Hindlimb muscle (tissue), 1 donor: ENCODE data around the gene ETNK2. TPM values are rescaled to one million over a fixed set of nuclear protein-coding genes. Genes with fewer than 3 reads are reported as not detected.
"Not testable (repeated sequence)": the region's sequence is repeated elsewhere in the genome, so short reads cannot be mapped to it uniquely, and the experiment has no call there.

Experiments used
- DNase-seq: peaks from one replicate; pipeline ENCODE4 v3.0.0-alpha.2; 2013
- polyA plus RNA-seq: library from polyadenylated mRNA; unstranded; fragments of 120-200 nt; gene quantifications from one replicate; pipeline ENCODE4 v1.2.1, GENCODE V29; 2013; ENCODE audit not compliant: insufficient read length

ETNK2 gene
- polyA plus RNA-seq, 1 donor: 3.0 TPM

DNA sequence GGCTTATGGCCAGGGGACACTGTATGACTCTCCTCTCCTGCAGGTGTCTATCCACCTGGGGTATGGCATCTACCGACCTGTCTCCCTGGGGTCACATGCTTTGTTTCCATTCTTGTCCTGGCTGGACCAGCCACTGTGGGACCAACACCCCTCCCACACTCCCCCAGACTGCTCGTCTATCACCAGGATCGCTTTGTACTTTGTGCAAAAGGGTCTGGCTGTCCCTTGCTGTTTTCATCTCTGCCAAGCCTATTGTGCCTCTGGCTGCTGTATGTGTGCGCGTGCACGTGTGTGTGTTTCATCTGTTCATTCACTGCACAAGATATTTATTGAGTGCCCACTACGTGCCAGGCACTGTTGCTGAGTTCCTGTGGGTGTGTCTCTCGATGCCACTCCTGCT lies 25.5 kb downstream of the ETNK2 start:
- DNase-seq: no peak

GRCh38 chr1:204125759-204126351 lies 26.0 kb downstream of the ETNK2 start:
- DNase-seq: no peak

DNA sequence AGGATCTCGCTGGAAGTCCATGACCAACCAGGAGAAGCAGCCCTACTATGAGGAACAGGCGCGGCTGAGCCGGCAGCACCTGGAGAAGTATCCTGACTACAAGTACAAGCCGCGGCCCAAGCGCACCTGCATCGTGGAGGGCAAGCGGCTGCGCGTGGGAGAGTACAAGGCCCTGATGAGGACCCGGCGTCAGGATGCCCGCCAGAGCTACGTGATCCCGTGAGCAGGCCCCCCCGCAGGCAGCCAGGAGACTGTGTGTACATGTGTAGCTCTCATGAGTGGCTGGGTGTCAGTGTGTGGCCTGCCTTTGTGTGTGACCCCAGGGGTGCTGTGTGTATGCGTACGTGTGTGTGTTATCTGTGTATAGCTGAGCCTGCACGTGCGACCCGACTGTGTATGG lies 27.2 kb downstream of the ETNK2 start:
- DNase-seq: no peak

DNA sequence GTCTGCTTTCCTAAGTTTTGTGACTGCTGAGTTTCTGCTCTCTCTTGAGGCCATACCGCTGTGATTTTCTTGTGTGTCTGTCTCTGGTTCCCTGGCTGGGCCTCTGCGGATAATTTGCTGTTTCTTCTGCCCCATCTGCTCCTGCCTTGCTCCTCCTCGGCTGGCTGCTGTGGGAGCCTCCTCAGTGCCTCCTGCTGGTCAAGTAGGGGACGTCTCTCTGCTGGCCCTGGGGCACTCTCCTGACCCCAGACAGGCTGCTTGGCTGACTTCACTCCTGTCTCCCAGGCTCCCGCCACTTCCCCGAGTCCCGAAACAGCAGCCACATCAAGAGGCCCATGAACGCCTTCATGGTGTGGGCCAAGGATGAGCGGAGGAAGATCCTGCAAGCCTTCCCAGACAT lies 28.5 kb downstream of the ETNK2 start:
- DNase-seq: no peak

GRCh38 chr1:204121840-204122555 lies 29.8 kb downstream of the ETNK2 start:
- DNase-seq: no peak

GRCh38 chr1:204116539-204116938 lies 35.3 kb downstream of the ETNK2 start:
- DNase-seq: no peak

- DNase-seq: no peak
Observed at GRCh38 chr1:204115116-204115515, 36.7 kb downstream of the ETNK2 start.

- DNase-seq: no peak
Observed at GRCh38 chr1:204114606-204115005, 37.2 kb downstream of the ETNK2 start.

- no peak for DNase-seq
Observed at GRCh38 chr1:204113896-204114295, 37.9 kb downstream of the ETNK2 start.

- DNase-seq: no peak
Observed at GRCh38 chr1:204112876-204113730, 38.7 kb downstream of the ETNK2 start.

GRCh38 chr1:204110894-204111633 lies 40.8 kb downstream of the ETNK2 start:
- no peak for DNase-seq

DNA sequence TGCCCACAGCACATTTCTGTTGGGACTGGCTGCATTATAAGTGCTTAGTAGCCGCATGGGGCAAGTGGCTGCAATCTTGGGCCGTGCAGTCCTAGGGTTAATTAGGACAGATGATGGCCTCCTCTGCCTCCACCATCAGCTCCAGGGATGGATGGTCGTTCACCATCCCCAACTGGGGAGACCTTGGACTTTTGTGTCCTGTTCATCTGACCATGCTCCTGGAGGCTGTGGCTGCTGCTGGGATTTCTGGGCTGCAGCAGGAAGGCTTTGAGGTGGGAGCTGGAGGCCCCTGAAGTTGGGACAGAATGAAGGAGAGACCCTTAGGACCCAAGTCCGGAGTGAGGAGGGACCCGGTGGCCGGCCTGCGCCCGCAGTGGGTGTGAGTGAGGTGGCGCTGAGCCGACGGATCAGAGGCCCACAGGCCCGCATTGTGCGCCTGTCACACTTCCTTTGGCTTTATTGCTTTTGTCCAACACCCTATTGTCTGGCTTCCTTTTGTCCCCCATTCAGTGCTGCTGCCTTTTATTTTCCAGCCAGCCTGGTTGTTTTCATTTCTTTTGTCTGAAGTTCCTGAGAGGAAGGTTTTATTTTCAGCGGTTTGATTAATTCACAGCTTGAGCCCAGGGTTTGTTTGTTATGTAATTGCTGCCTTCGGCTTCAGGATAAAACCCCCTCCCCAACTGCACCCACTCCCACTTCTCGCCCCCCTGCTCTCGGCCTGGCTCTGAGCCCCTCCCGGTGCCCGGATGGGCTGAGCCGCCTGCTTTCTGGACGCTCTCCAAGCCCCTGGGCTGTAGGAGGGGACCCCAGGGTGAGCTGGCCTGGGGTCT lies 43.3 kb downstream of the ETNK2 start:
- DNase-seq: no peak

- DNase-seq: no peak
Observed at GRCh38 chr1:204107892-204108291, 44.0 kb downstream of the ETNK2 start.

DNA sequence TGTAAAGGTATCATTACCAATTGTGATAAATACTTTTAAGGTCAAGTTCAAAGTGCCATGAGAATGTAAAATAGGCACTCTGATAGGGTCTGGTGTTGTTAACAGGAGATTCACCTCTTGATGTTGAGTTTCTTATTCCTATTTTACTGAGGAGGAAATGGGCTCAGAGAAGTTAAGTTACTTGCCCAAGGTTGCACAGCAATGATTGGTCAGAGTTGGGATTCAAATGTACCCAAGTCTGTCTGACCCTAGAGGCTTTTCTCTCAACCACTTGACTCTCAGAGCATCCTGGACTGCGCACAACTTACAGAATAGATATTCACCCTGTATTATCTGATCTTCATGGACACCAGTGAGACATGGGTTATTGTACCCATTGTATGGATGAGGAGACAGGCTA lies 45.0 kb downstream of the ETNK2 start:
- DNase-seq: no peak

- DNase-seq: no peak
Observed at GRCh38 chr1:204105131-204105515, 46.7 kb downstream of the ETNK2 start.

DNA sequence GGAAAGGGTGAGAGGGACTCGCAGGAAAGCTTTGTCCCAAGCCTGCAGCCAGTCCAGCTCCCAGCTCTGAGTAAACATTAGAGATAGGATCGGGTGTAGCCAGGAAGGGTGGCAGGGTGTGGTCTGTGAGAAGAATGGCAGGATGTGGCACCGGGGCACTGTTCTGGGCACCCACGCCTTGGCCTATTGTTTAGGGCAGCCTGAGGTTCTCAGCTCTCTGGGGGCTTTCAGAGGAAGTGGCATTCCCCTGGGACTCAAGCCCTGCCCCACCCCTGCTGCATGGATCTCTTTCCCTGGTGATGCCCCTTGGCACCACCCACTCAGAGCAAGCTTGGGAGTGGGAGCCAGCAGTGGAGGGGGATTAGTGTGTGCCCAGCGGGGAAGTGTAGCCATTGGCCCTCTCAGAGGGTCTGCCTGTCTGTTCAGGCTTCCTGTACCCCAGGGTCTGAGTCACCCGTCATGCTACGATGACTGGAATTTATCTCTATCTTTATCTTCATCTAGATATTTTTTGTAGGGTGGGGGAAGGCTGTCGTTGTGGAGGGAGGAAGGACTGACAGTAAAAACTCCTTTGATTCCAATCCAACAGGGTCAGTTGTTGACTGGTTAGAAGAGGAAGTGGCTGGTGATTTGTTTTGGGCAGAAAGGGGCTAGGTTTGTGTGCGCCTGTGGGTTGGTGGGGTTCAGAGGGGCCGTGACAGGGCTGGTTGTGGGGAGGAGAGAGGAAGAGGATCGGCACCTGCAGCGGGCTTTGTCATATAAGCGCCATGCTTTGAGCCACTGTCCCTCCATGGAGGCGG lies 47.3 kb downstream of the ETNK2 start:
- DNase-seq: no peak

- no peak for DNase-seq
Observed at GRCh38 chr1:204103431-204103741, 48.5 kb downstream of the ETNK2 start.

DNA sequence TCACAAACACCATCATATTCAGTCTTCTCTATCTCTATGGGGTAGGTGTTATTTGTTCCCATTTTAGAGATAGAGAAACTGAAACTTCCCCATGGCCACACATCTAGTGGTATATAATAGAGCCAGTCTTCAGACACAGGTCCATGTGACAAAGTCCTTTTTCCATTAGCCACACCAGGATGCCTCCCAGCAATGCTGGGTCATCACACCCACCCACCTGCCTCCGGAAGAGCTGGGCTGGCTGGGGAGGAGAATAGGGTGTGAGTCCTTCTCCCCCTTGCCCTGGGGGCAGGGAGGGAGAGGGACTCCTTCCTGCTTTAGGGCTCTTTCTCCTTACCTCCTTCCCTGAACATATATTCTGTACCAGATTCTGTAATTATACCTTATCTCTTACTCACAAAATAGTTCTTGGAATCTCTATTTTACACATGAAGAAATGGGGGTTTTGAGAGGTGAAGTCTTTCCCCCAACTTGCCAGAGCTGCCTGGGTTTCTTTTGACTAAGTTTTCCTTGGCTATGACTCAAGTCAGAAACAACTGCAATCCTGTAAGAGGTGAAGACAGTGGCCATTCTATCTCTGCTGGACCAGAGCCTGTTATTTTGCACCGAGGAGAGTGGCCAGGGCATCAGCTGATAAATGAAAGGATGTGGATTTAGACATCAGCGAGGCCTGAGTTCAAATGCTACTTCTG lies 49.0 kb downstream of the ETNK2 start:
- DNase-seq: no peak

- no peak for DNase-seq
Observed at GRCh38 chr1:204102029-204102611, 49.7 kb downstream of the ETNK2 start.

GRCh38 chr1:204099754-204100153 lies 52.1 kb downstream of the ETNK2 start:
- DNase-seq: not testable (repeated sequence)
